CD4-positive, alpha-beta T cell (primary cell): ENCODE data around the gene PORCN. TPM values are rescaled to one million over a fixed set of nuclear protein-coding genes. Genes with fewer than 3 reads are reported as not detected.

Experiments used
- ATAC-seq: fragments of 200-7000 bp; cut with Tn5 transposase; one replicate; pipeline ENCODE4 v1.10.0; 2022; ENCODE audit warnings: mild to moderate bottlenecking; ENCODE audit not compliant: poor library complexity
- CTCF ChIA-PET: fragments of 350-600 bp; sonication (Branson Sonifier 250); formaldehyde crosslinking; loops from one replicate; lab custom pipeline; 2021; ENCODE audit warnings: antibody characterized with exemption, inconsistent platforms; lab: Charles Lee
- POLR2A ChIA-PET: fragments of 350-600 bp; sonication (Branson Sonifier 250); formaldehyde crosslinking; loops from one replicate; lab custom pipeline; 2021; ENCODE audit warnings: antibody characterized with exemption, inconsistent platforms; lab: Charles Lee
- DNase-seq, 14 experiments: peaks; one replicate each; pipeline ENCODE4 v3.0.0-alpha.2; 2013 to 2020; ENCODE audit warnings: mixed read lengths in 2 of 14
- H3K27ac ChIP-seq, 2 donors: one replicate each; pipeline versions ENCODE4 v1.5.1 to v1.7.0; 2013; ENCODE audit warnings: low read length in 2 of 2, low read depth in 1 of 2, mild to moderate bottlenecking in 1 of 2
- H3K27me3 ChIP-seq, 2 experiments: 1 replicate in 1 of 2; 2 replicates in 1 of 2; pipeline versions ENCODE4 v1.6.1 to v1.7.0; 2013; ENCODE audit warnings: low read length in 2 of 2, control low read depth in 1 of 2, mild to moderate bottlenecking in 1 of 2, moderate library complexity in 1 of 2; ENCODE audit not compliant: insufficient read depth in 2 of 2, control insufficient read depth in 1 of 2
- H3K36me3 ChIP-seq: one replicate; pipeline ENCODE4 v1.6.1; 2013; ENCODE audit warnings: low read length, control low read depth; ENCODE audit not compliant: insufficient read depth
- H3K4me1 ChIP-seq: one replicate; pipeline ENCODE4 v1.6.1; 2013; ENCODE audit warnings: low read length, control low read depth; ENCODE audit not compliant: insufficient read depth
- H3K4me3 ChIP-seq: one replicate; pipeline ENCODE4 v1.5.1; 2013; ENCODE audit warnings: mild to moderate bottlenecking, low read length, moderate library complexity
- H3K9me3 ChIP-seq, 2 experiments: 1 replicate in 1 of 2; 2 replicates in 1 of 2; pipeline versions ENCODE4 v1.6.1 to v1.7.0; 2013; ENCODE audit warnings: low read length in 2 of 2, mild to moderate bottlenecking in 2 of 2, control low read depth in 1 of 2, moderate library complexity in 1 of 2; ENCODE audit not compliant: control insufficient read depth in 1 of 2, insufficient read depth in 1 of 2
- H3K27ac Mint-ChIP-seq: one replicate; pipeline ENCODE4 v1.8.0; 2020; ENCODE audit warnings: mixed read lengths
- H3K27me3 Mint-ChIP-seq: one replicate; pipeline ENCODE4 v1.8.0; 2021; ENCODE audit warnings: mixed read lengths
- H3K36me3 Mint-ChIP-seq: one replicate; pipeline ENCODE4 v1.8.0; 2021; ENCODE audit warnings: low read depth, mixed read lengths
- H3K4me1 Mint-ChIP-seq: one replicate; pipeline ENCODE4 v1.8.0; 2021; ENCODE audit warnings: low read depth, mixed read lengths
- H3K4me3 Mint-ChIP-seq: one replicate; pipeline ENCODE4 v1.8.0; 2020; ENCODE audit warnings: mild to moderate bottlenecking, mixed read lengths
- H3K9me3 Mint-ChIP-seq: one replicate; pipeline ENCODE4 v1.8.0; 2020; ENCODE audit warnings: mixed read lengths
- intact Hi-C, 2 experiments: fragments of 100-400 bp; cut with DNase I in 1 of 2; cut with micrococcal nuclease in 1 of 2; formaldehyde crosslinking; loops; one replicate each; pipeline versions ENCODE4 v1.15.1 to v1.9.0; 2023 to 2025; cut with DNase I, micrococcal nuclease
- total RNA-seq, 174 experiments: library from RNA in 2 of 174; stranded (reverse) in 2 of 174; gene quantifications; one replicate each; pipeline ENCODE4 v1.2.3 and lab custom pipeline; 2021 to 2026
- TF ChIP-seq, protein P1 (sequence below): fragments of 200-600 bp; IDR thresholded peaks from one replicate; pipeline ENCODE4 v1.8.0; 2022; ENCODE audit warnings: antibody characterized with exemption, mild to moderate bottlenecking

PORCN gene
- total RNA-seq, 2 experiments from 2014 or later = 12.0 to 14.1 TPM

DNA sequence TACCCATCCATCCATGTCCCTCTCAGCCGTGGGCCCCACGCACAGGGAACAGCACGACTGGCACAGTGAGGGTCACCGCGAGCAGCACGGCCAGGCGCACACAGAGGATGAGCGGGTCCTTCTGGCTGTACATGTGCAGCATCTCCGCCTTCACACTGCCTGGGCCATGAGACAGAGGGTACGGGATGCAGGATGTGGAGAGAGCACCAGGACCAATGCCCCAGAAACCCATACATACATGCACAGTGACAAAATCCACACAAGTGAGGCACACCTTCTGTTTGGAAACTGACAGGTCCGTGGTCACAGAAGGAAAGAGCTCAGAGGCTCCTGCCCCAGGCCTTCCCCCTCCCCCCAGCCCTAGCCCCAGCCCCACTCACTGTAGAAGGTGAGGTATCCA is 48.2 kb upstream of the PORCN start:
- DNase-seq (no peak), ATAC-seq (no peak)
- Histone ChIP-seq H3K9me3 (no peaks in the 10 kb centered on the region), H3K4me3 (no peak overlapping the region), H3K27ac (no peak overlapping the region), H3K4me1 (no peaks in the 10 kb centered on the region), H3K36me3 (peaks cover 16% of the 10 kb centered on the region), H3K27me3 (no peaks in the 10 kb centered on the region)
- TF ChIP-seq, protein P1, sequence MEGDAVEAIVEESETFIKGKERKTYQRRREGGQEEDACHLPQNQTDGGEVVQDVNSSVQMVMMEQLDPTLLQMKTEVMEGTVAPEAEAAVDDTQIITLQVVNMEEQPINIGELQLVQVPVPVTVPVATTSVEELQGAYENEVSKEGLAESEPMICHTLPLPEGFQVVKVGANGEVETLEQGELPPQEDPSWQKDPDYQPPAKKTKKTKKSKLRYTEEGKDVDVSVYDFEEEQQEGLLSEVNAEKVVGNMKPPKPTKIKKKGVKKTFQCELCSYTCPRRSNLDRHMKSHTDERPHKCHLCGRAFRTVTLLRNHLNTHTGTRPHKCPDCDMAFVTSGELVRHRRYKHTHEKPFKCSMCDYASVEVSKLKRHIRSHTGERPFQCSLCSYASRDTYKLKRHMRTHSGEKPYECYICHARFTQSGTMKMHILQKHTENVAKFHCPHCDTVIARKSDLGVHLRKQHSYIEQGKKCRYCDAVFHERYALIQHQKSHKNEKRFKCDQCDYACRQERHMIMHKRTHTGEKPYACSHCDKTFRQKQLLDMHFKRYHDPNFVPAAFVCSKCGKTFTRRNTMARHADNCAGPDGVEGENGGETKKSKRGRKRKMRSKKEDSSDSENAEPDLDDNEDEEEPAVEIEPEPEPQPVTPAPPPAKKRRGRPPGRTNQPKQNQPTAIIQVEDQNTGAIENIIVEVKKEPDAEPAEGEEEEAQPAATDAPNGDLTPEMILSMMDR = no peak
- ChIA-PET CTCF (no interaction called here), POLR2A (no interaction called here)
- Mint-ChIP-seq H3K4me1 (peaks cover 8% of the 10 kb centered on the region), H3K36me3 (peaks cover 36% of the 10 kb centered on the region), H3K9me3 (no peaks in the 10 kb centered on the region), H3K27me3 (no peaks in the 10 kb centered on the region), H3K4me3 (no peak overlapping the region), H3K27ac (no peak overlapping the region)
- intact Hi-C loops = no loop called here

DNA sequence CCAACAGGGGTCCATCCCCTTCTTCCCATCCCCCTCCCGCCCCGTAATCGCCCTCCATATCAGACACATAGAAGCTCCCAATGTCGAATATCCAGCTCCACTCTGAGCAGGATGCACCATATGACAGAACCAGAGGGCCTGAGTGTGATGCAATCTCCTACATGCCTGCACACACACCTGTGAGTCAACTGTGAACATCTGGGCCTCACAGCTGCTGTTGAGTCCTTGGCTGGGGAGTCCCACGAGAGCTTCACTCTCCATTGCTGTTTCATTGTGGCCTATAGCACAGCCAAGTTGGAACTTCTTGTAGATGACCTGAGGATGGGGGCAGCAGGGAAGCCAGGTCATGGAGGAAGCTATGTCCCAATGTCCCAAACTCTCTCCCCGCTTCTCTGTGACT is 47.0 kb upstream of the PORCN start:
- no peaks in the 10 kb centered on the region for H3K9me3 Mint-ChIP-seq
- no peak overlapping the region for H3K4me3 Mint-ChIP-seq
- TF ChIP-seq, protein P1 = no peak
- H3K9me3 ChIP-seq = no peaks in the 10 kb centered on the region
- H3K4me1 ChIP-seq = no peaks in the 10 kb centered on the region
- H3K27me3 ChIP-seq = no peaks in the 10 kb centered on the region
- DNase-seq = no peak
- peaks cover 10% of the 10 kb centered on the region for H3K4me1 Mint-ChIP-seq
- intact Hi-C loops = no loop called here
- ChIA-PET CTCF (no interaction called here), POLR2A (no interaction called here)
- no peak overlapping the region for H3K27ac ChIP-seq
- peaks cover 19% of the 10 kb centered on the region for H3K36me3 ChIP-seq
- no peaks in the 10 kb centered on the region for H3K27me3 Mint-ChIP-seq
- ATAC-seq = no peak
- no peak overlapping the region for H3K27ac Mint-ChIP-seq
- H3K36me3 Mint-ChIP-seq = peaks cover 38% of the 10 kb centered on the region
- no peak overlapping the region for H3K4me3 ChIP-seq

DNA sequence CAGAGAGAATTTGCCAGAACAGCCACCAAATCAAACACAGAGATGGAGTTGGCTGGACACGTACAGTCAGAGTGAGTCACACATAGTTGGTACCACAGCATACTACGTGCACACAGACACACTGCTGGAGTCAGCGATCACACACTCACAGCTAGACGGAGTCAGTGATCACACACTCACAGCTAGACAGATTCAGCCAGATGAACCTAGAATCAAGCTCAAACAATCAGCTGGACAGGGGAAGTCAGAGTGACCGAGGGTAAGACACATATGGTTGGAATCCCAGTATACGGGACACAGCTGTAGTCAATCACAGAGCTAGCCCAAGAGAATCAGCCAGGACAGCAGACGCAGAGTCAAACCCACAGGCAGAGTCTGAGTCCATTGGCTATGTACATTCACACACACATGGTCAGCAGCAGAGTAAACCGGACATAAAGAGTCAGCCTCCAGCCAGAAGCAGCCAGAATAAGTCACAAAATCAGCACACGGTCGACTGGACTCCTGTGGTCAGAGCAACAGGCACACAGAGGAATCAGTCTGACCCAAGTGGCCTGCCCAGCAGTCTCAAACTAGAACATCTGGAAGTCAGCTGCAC is 43.4 kb upstream of the PORCN start:
- no peaks in the 10 kb centered on the region for H3K27me3 ChIP-seq
- no peak overlapping the region for H3K27ac Mint-ChIP-seq
- ChIA-PET CTCF (no interaction called here), POLR2A (no interaction called here)
- H3K27ac ChIP-seq = no peak overlapping the region
- H3K36me3 Mint-ChIP-seq = peaks cover 26% of the 10 kb centered on the region
- no peak overlapping the region for H3K4me3 ChIP-seq
- DNase-seq (no peak), ATAC-seq (no peak)
- no peaks in the 10 kb centered on the region for H3K9me3 ChIP-seq
- H3K4me1 Mint-ChIP-seq = peaks cover 36% of the 10 kb centered on the region
- peaks cover 25% of the 10 kb centered on the region for H3K4me1 ChIP-seq
- H3K9me3 Mint-ChIP-seq = no peaks in the 10 kb centered on the region
- no peaks in the 10 kb centered on the region for H3K27me3 Mint-ChIP-seq
- H3K4me3 Mint-ChIP-seq = peak overlapping the region; percentile 45
- H3K36me3 ChIP-seq = peaks cover 9% of the 10 kb centered on the region
- intact Hi-C loops = loop anchor here in 1 of 2 experiments (5.0 kb wide), 1 partner anchor 383 kb away; no protein-coding TSS in a partner anchor
- TF ChIP-seq, protein P1 = no peak
